Nephron progenitor cell (in vitro differentiated cells): ENCODE results near the gene IL15RA.

Experiments used
- DNase-seq: peaks from one replicate; pipeline ENCODE4 v3.0.0; 2021
- H3K27ac Mint-ChIP-seq: 2 replicates; pipeline ENCODE4 v1.8.0; 2021; ENCODE audit warnings: mild to moderate bottlenecking, moderate library complexity, mixed read lengths
- H3K27me3 Mint-ChIP-seq: 2 replicates; pipeline ENCODE4 v1.8.0; 2021; ENCODE audit warnings: mild to moderate bottlenecking, low read depth, mixed read lengths; ENCODE audit not compliant: poor library complexity
- H3K36me3 Mint-ChIP-seq: 2 replicates; pipeline ENCODE4 v1.8.0; 2021; ENCODE audit warnings: low read depth, mixed read lengths
- H3K4me1 Mint-ChIP-seq: 2 replicates; pipeline ENCODE4 v1.8.0; 2021; ENCODE audit warnings: mixed read lengths
- H3K4me3 Mint-ChIP-seq: 2 replicates; pipeline ENCODE4 v1.8.0; 2021; ENCODE audit warnings: mild to moderate bottlenecking, moderate library complexity, mixed read lengths
- H3K9me3 Mint-ChIP-seq: 2 replicates; pipeline ENCODE4 v1.8.0; 2021; ENCODE audit warnings: mild to moderate bottlenecking, moderate library complexity, mixed read lengths
- CTCF ChIP-seq: fragments of 200-600 bp; sonication (generic); IDR thresholded peaks from 2 replicates; pipeline ENCODE4 v1.5.0; 2021; ENCODE audit warnings: antibody characterized with exemption

IL15RA gene

GRCh38 chr10:5956146-5956936, 21.0 kb downstream of the IL15RA start:
- peaks cover 3% of the 10 kb centered on the region for H3K4me1 Mint-ChIP-seq
- DNase-seq: no peak
- TF ChIP-seq CTCF: no peak
- no peaks in the 10 kb centered on the region for H3K36me3 Mint-ChIP-seq
- no peak overlapping the region for H3K4me3 Mint-ChIP-seq
- no peaks in the 10 kb centered on the region for H3K9me3 Mint-ChIP-seq
- peaks cover 14% of the 10 kb centered on the region for H3K27me3 Mint-ChIP-seq
- H3K27ac Mint-ChIP-seq: no peak overlapping the region

GRCh38 chr10:5953676-5954075, 23.7 kb downstream of the IL15RA start:
- Mint-ChIP-seq H3K27ac (no peak overlapping the region), H3K27me3 (peaks cover 18% of the 10 kb centered on the region), H3K9me3 (no peaks in the 10 kb centered on the region), H3K4me3 (no peak overlapping the region), H3K36me3 (no peaks in the 10 kb centered on the region), H3K4me1 (peaks cover 8% of the 10 kb centered on the region)
- no peak for DNase-seq
- no peak for TF ChIP-seq CTCF

GRCh38 chr10:5952731-5953385, 24.5 kb downstream of the IL15RA start:
- Mint-ChIP-seq H3K4me3 (no peak overlapping the region), H3K9me3 (no peaks in the 10 kb centered on the region), H3K4me1 (peaks cover 8% of the 10 kb centered on the region), H3K27ac (peak overlapping the region; percentile 73), H3K36me3 (no peaks in the 10 kb centered on the region), H3K27me3 (peaks cover 18% of the 10 kb centered on the region)
- TF ChIP-seq CTCF: no peak
- no peak for DNase-seq

GRCh38 chr10:5951721-5952407, 25.5 kb downstream of the IL15RA start:
- DNase-seq: no peak

GRCh38 chr10:5951167-5951711, 26.1 kb downstream of the IL15RA start:
- no peak overlapping the region for H3K4me3 Mint-ChIP-seq
- no peak for TF ChIP-seq CTCF
- H3K36me3 Mint-ChIP-seq: no peaks in the 10 kb centered on the region
- no peak overlapping the region for H3K27ac Mint-ChIP-seq
- peaks cover 9% of the 10 kb centered on the region for H3K4me1 Mint-ChIP-seq
- H3K9me3 Mint-ChIP-seq: no peaks in the 10 kb centered on the region
- DNase-seq: no peak
- peaks cover 27% of the 10 kb centered on the region for H3K27me3 Mint-ChIP-seq

More at GRCh38 chr10:5951721-5952407, 25.5 kb downstream of the IL15RA start:
- Mint-ChIP-seq H3K36me3 (no peaks in the 10 kb centered on the region), H3K4me1 (peaks cover 8% of the 10 kb centered on the region), H3K27me3 (peaks cover 26% of the 10 kb centered on the region), H3K27ac (no peak overlapping the region), H3K9me3 (no peaks in the 10 kb centered on the region), H3K4me3 (no peak overlapping the region)
- no peak for TF ChIP-seq CTCF
